ENCODE measurements around the gene SHTN1. TPM values are rescaled to one million over a fixed set of nuclear protein-coding genes. Genes with fewer than 3 reads are reported as not detected.

SHTN1 gene
- total and polyA plus RNA-seq, 10 of the 15 experiments (the other 5 are each of a cell fraction or from before 2014, with no cell fraction given), result 0.79 to 4.0 (median 2.0) TPM

GRCh38 chr10:116899626-116900025 lies 105.4 kb downstream of the SHTN1 start (continued):
- TF ChIP-seq ZBTB33 (IDR thresholded peaks at IDR 0.05), result no peak
- TF ChIP-seq MAX (IDR thresholded peaks at IDR 0.05; ENCODE audit: low read depth, low read length), result no peak
- no peak for TF ChIP-seq KDM1A (IDR thresholded peaks at IDR 0.05; ENCODE audit: borderline replicate concordance)

GRCh38 chr10:116893686-116894037 lies 111.3 kb downstream of the SHTN1 start:
- no peaks in the 10 kb centered on the region for H3K4me1 ChIP-seq (ENCODE audit: control insufficient read depth, insufficient read depth, low read length)
- H3K79me2 ChIP-seq (ENCODE audit: control insufficient read depth, insufficient read depth, low read length), result no peaks in the 10 kb centered on the region
- no peak overlapping the region for H3K4me2 ChIP-seq (ENCODE audit: control insufficient read depth, insufficient read depth)
- no peak overlapping the region for H2AFZ ChIP-seq (ENCODE audit: control insufficient read depth, low read depth, low read length)
- DNase-seq (ENCODE audit: low read depth, low spot score) (no peak), FAIRE-seq (no peak), ATAC-seq (no peak)
- intact Hi-C loops (cut with micrococcal nuclease; ENCODE audit: unreplicated experiment), result no loop called here
- in situ Hi-C loops (cut with MboI), result no loop called here
- no peaks in the 10 kb centered on the region for H3K36me3 ChIP-seq (ENCODE audit: control insufficient read depth in 2 of 2, insufficient read depth in 2 of 2, low read length in 1 of 2)
- ChIA-PET CTCF (interaction anchor here (0.8 to 0.9 kb wide), 2 partner anchors 12 to 97 kb away, joined by 3 to 4 read pairs; no protein-coding TSS in a partner anchor), POLR2A (no interaction called here), RAD21 (ENCODE audit: unreplicated experiment) (no interaction called here), SMC1A (ENCODE audit: uncharacterized antibody, unreplicated experiment) (interaction anchor here (1.3 kb wide), 1 partner anchor 82 kb away, joined by 3 read pairs; no protein-coding TSS in a partner anchor)
- H3K27ac ChIP-seq (ENCODE audit: control insufficient read depth, insufficient read depth), result no peak overlapping the region
- no TSS peak for BruUV-seq (replicated peaks)
- no peaks in the 10 kb centered on the region for H4K20me1 ChIP-seq (ENCODE audit: control insufficient read depth, insufficient read depth)
- no peaks in the 10 kb centered on the region for H3K9me3 ChIP-seq (replicated peaks; ENCODE audit: control insufficient read depth, insufficient read depth, low read length)
- H3K4me3 ChIP-seq, result no peak overlapping the region
- H3K27me3 ChIP-seq (replicated peaks in 1 of 2; ENCODE audit: control insufficient read depth in 2 of 2, insufficient read depth in 2 of 2, low read length in 1 of 2), result peaks cover 0 to 6% of the 10 kb centered on the region in 2 experiments; a peak in 2 of 4 replicates
- no peak overlapping the region for H3K9ac ChIP-seq (ENCODE audit: control insufficient read depth, insufficient read depth, low read length)
- TF ChIP-seq NFYA (IDR thresholded peaks at IDR 0.05; ENCODE audit: borderline replicate concordance, low read depth, low read length), result no peak
- no peak for TF ChIP-seq RAD21 (IDR thresholded peaks at IDR 0.05; ENCODE audit: insufficient read depth, low read depth, low read length)
- no peak for TF ChIP-seq SUPT20H (IDR thresholded peaks at IDR 0.05; ENCODE audit: borderline replicate concordance, control insufficient read depth, low read depth, low read length)
- no peak for TF ChIP-seq SREBF2 (IDR thresholded peaks at IDR 0.05; ENCODE audit: low read length)
- TF ChIP-seq SP1 (IDR thresholded peaks at IDR 0.05; ENCODE audit: low read depth, low read length), result no peak
- TF ChIP-seq MEF2B (IDR thresholded peaks at IDR 0.05; ENCODE audit: partially characterized antibody, poor library complexity, severe bottlenecking), result no peak
- no peak for TF ChIP-seq SIX5 (IDR thresholded peaks at IDR 0.05; ENCODE audit: low read depth, low read length, severe bottlenecking)
- TF ChIP-seq PAX8 (IDR thresholded peaks at IDR 0.05), result no peak
- no peak for TF ChIP-seq CREM (IDR thresholded peaks at IDR 0.05; ENCODE audit: low read depth)
- no peak for TF ChIP-seq NR2F1 (conservative IDR thresholded peaks at IDR 0.05)
- no peak for TF ChIP-seq NFYB (IDR thresholded peaks at IDR 0.05; ENCODE audit: insufficient read depth, low read depth, low read length)
- TF ChIP-seq RB1 (IDR thresholded peaks at IDR 0.05; ENCODE audit: borderline replicate concordance), result no peak
- TF ChIP-seq EGR1 (IDR thresholded peaks at IDR 0.05; ENCODE audit: borderline replicate concordance in 1 of 2, low read depth in 2 of 2, low read length in 2 of 2), result no peak
- no peak for TF ChIP-seq ASH2L (IDR thresholded peaks at IDR 0.05; ENCODE audit: borderline replicate concordance, low read depth)
- no peak for TF ChIP-seq USF1 (IDR thresholded peaks at IDR 0.05; ENCODE audit: borderline replicate concordance, extremely low read length, insufficient read depth, low read depth, low read length)
- TF ChIP-seq NKRF (conservative IDR thresholded peaks at IDR 0.05), result no peak
- TF ChIP-seq KAT2A (conservative IDR thresholded peaks at IDR 0.05; ENCODE audit: control insufficient read depth, low read depth, low read length), result no peak

Measured in GM12878 (cell line).